ENCODE data around the gene ITIH1. TPM values are rescaled to one million over a fixed set of nuclear protein-coding genes. Genes with fewer than 3 reads are reported as not detected.

Gene ITIH1
- total RNA-seq, 1 donor from 2014 or later, result 0.80 TPM

- CTCF ChIA-PET, result no interaction called here
- H3K36me3 Mint-ChIP-seq (ENCODE audit: low read depth), result no peaks in the 10 kb centered on the region
- no peak overlapping the region for H3K4me3 Mint-ChIP-seq
- POLR2A ChIA-PET, result no interaction called here
- H3K27ac Mint-ChIP-seq, result no peak overlapping the region
- H3K27me3 Mint-ChIP-seq, result no peaks in the 10 kb centered on the region
- DNase-seq (no peak), ATAC-seq (ENCODE audit: low read depth) (no peak)
- H3K4me1 Mint-ChIP-seq, result no peaks in the 10 kb centered on the region
- no peaks in the 10 kb centered on the region for H3K9me3 Mint-ChIP-seq
- TF ChIP-seq, protein P1, sequence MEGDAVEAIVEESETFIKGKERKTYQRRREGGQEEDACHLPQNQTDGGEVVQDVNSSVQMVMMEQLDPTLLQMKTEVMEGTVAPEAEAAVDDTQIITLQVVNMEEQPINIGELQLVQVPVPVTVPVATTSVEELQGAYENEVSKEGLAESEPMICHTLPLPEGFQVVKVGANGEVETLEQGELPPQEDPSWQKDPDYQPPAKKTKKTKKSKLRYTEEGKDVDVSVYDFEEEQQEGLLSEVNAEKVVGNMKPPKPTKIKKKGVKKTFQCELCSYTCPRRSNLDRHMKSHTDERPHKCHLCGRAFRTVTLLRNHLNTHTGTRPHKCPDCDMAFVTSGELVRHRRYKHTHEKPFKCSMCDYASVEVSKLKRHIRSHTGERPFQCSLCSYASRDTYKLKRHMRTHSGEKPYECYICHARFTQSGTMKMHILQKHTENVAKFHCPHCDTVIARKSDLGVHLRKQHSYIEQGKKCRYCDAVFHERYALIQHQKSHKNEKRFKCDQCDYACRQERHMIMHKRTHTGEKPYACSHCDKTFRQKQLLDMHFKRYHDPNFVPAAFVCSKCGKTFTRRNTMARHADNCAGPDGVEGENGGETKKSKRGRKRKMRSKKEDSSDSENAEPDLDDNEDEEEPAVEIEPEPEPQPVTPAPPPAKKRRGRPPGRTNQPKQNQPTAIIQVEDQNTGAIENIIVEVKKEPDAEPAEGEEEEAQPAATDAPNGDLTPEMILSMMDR (IDR thresholded peaks at IDR 0.05), result no peak
- intact Hi-C loops (cut with micrococcal nuclease), result no loop called here
Observed at GRCh38 chr3:52791366-52791765, 14.0 kb downstream of the ITIH1 start.

- H3K4me1 Mint-ChIP-seq, result no peaks in the 10 kb centered on the region
- intact Hi-C loops (cut with micrococcal nuclease), result no loop called here
- no peaks in the 10 kb centered on the region for H3K9me3 Mint-ChIP-seq
- no peaks in the 10 kb centered on the region for H3K36me3 Mint-ChIP-seq (ENCODE audit: low read depth)
- no peak overlapping the region for H3K4me3 Mint-ChIP-seq
- no peak overlapping the region for H3K27ac Mint-ChIP-seq
- CTCF ChIA-PET, result no interaction called here
- ATAC-seq (ENCODE audit: low read depth) (no peak), DNase-seq (no peak)
- TF ChIP-seq, protein P1 (IDR thresholded peaks at IDR 0.05), result no peak
- no peaks in the 10 kb centered on the region for H3K27me3 Mint-ChIP-seq
- POLR2A ChIA-PET, result no interaction called here
Observed at GRCh38 chr3:52791928-52792327, 14.5 kb downstream of the ITIH1 start.

- H3K4me1 Mint-ChIP-seq, result no peaks in the 10 kb centered on the region
- no peak overlapping the region for H3K27ac Mint-ChIP-seq
- intact Hi-C loops (cut with micrococcal nuclease), result no loop called here
- CTCF ChIA-PET, result no interaction called here
- no peaks in the 10 kb centered on the region for H3K9me3 Mint-ChIP-seq
- H3K27me3 Mint-ChIP-seq, result no peaks in the 10 kb centered on the region
- ATAC-seq (ENCODE audit: low read depth) (no peak), DNase-seq (no peak)
- H3K36me3 Mint-ChIP-seq (ENCODE audit: low read depth), result no peaks in the 10 kb centered on the region
- H3K4me3 Mint-ChIP-seq, result no peak overlapping the region
- TF ChIP-seq, protein P1 (IDR thresholded peaks at IDR 0.05), result no peak
- POLR2A ChIA-PET, result no interaction called here
Observed at GRCh38 chr3:52792413-52792812, 15.0 kb downstream of the ITIH1 start.

GRCh38 chr3:52792961-52793695 is 15.7 kb downstream of the ITIH1 start:
- TF ChIP-seq, protein P1 (IDR thresholded peaks at IDR 0.05), result no peak
- ATAC-seq (ENCODE audit: low read depth) (no peak), DNase-seq (no peak)
- Mint-ChIP-seq H3K36me3 (ENCODE audit: low read depth) (no peaks in the 10 kb centered on the region), H3K27ac (no peak overlapping the region), H3K4me3 (no peak overlapping the region), H3K4me1 (no peaks in the 10 kb centered on the region), H3K27me3 (no peaks in the 10 kb centered on the region), H3K9me3 (no peaks in the 10 kb centered on the region)
- CTCF ChIA-PET, result no interaction called here
- intact Hi-C loops (cut with micrococcal nuclease), result no loop called here
- POLR2A ChIA-PET, result no interaction called here

- no peak overlapping the region for H3K27ac Mint-ChIP-seq
- no peaks in the 10 kb centered on the region for H3K4me1 Mint-ChIP-seq
- no peaks in the 10 kb centered on the region for H3K9me3 Mint-ChIP-seq
- no peaks in the 10 kb centered on the region for H3K36me3 Mint-ChIP-seq (ENCODE audit: low read depth)
- no peak overlapping the region for H3K4me3 Mint-ChIP-seq
- ATAC-seq (ENCODE audit: low read depth) (no peak), DNase-seq (no peak)
- POLR2A ChIA-PET, result interaction anchor here (0.6 kb wide), 1 partner anchor 21 kb away, joined by 10 read pairs; no protein-coding TSS in a partner anchor
- no peaks in the 10 kb centered on the region for H3K27me3 Mint-ChIP-seq
- CTCF ChIA-PET, result no interaction called here
- intact Hi-C loops (cut with micrococcal nuclease), result no loop called here
- TF ChIP-seq, protein P1 (IDR thresholded peaks at IDR 0.05), result no peak
Observed at GRCh38 chr3:52793702-52794611, 16.6 kb downstream of the ITIH1 start.

Data from activated B cell treated with CpG ODN at 0.5 μM for 24 hours (primary cell).